IMR-90 (cell line): ENCODE results near the gene C10orf95. TPM values are rescaled to one million over a fixed set of nuclear protein-coding genes. Genes with fewer than 3 reads are reported as not detected.

Experiments used
- ATAC-seq: fragments of 200-7000 bp; cut with Tn5 transposase; 2 replicates; pipeline ENCODE4 v1.9.1; 2020; ENCODE audit warnings: low read depth, mild to moderate bottlenecking, moderate library complexity
- BruUV-seq: library from RNA; stranded (reverse); fragments of 400-500 nt; replicated peaks from 2 replicates; lab custom pipeline; 2021; lab: Mats Ljungman, UMichigan
- CTCF ChIA-PET: fragments of 300-600 bp; formaldehyde crosslinking; extraction: SDS; loops from one replicate; lab custom pipeline; 2021; ENCODE audit warnings: antibody characterized with exemption; lab: Yijun Ruan, JAX
- POLR2A ChIA-PET: fragments of 300-600 bp; sonication (Branson Sonifier 250); formaldehyde crosslinking; loops from one replicate; lab custom pipeline; 2022; ENCODE audit warnings: antibody characterized with exemption; ENCODE audit not compliant: unreplicated experiment; lab: Charles Lee
- DNase-seq: peaks from one replicate; pipeline ENCODE4 v3.0.0; 2013
- H2AFZ ChIP-seq: replicated peaks from 2 replicates; pipeline ENCODE3; 2013; ENCODE audit warnings: low read length, mild to moderate bottlenecking; ENCODE audit not compliant: poor library complexity
- H2AK5ac ChIP-seq: 2 replicates; pipeline ENCODE4 v1.6.1; 2013; ENCODE audit warnings: low read depth, low read length, inconsistent platforms
- H2AK9ac ChIP-seq: replicated peaks from 2 replicates; pipeline ENCODE3; 2013; ENCODE audit warnings: mild to moderate bottlenecking, low read depth, low read length, moderate library complexity; ENCODE audit not compliant: poor library complexity
- H2BK120ac ChIP-seq: 2 replicates; pipeline ENCODE4 v1.6.1; 2013; ENCODE audit warnings: low read depth, low read length, inconsistent platforms
- H2BK15ac ChIP-seq: 3 replicates; pipeline ENCODE4 v1.6.1; 2013; ENCODE audit warnings: low read depth, low read length, inconsistent platforms
- H2BK20ac ChIP-seq: 2 replicates; pipeline ENCODE4 v1.6.1; 2013; ENCODE audit warnings: low read depth, mild to moderate bottlenecking, inconsistent platforms, low read length, moderate library complexity
- H2BK5ac ChIP-seq: 2 replicates; pipeline ENCODE4 v1.6.1; 2013; ENCODE audit warnings: mild to moderate bottlenecking, low read depth, low read length, inconsistent platforms; ENCODE audit not compliant: poor library complexity, severe bottlenecking
- H3K14ac ChIP-seq: replicated peaks from 2 replicates; pipeline ENCODE4 v1.6.1; 2013; ENCODE audit warnings: low read depth, low read length, inconsistent platforms
- H3K18ac ChIP-seq: 2 replicates; pipeline ENCODE4 v1.6.1; 2013; ENCODE audit warnings: low read depth, low read length, control low read depth
- H3K23ac ChIP-seq: 2 replicates; pipeline ENCODE4 v1.6.1; 2013; ENCODE audit warnings: low read depth, low read length, inconsistent platforms
- H3K27ac ChIP-seq: 2 replicates; pipeline ENCODE4 v1.5.1; 2013; ENCODE audit warnings: mild to moderate bottlenecking, control low read depth, low read length; ENCODE audit not compliant: insufficient read depth
- H3K27me3 ChIP-seq: 2 replicates; pipeline ENCODE4 v1.6.1; 2013; ENCODE audit warnings: low read length; ENCODE audit not compliant: control insufficient read depth, insufficient read depth
- H3K36me3 ChIP-seq: 2 replicates; pipeline ENCODE4 v1.6.1; 2013; ENCODE audit warnings: low read length, mixed read lengths; ENCODE audit not compliant: control insufficient read depth, insufficient read depth
- H3K4ac ChIP-seq: 2 replicates; pipeline ENCODE4 v1.6.1; 2013; ENCODE audit warnings: low read depth, low read length, inconsistent platforms
- H3K4me1 ChIP-seq: 2 replicates; pipeline ENCODE4 v1.6.1; 2013; ENCODE audit warnings: low read length, mixed read lengths; ENCODE audit not compliant: control insufficient read depth, insufficient read depth
- H3K4me2 ChIP-seq: 2 replicates; pipeline ENCODE4 v1.6.1; 2013; ENCODE audit warnings: low read depth, mild to moderate bottlenecking, control low read depth, low read length, moderate library complexity
- H3K4me3 ChIP-seq: 2 replicates; pipeline ENCODE4 v1.5.1; 2013; ENCODE audit warnings: low read depth, mild to moderate bottlenecking, control low read depth, low read length, moderate library complexity; ENCODE audit not compliant: insufficient read depth
- H3K56ac ChIP-seq: 2 replicates; pipeline ENCODE4 v1.6.1; 2013; ENCODE audit warnings: low read length, inconsistent platforms; ENCODE audit not compliant: insufficient read depth; ENCODE audit errors: extremely low read depth
- H3K79me1 ChIP-seq, 2 experiments: 2 replicates each; pipeline ENCODE4 v1.6.1; 2013; ENCODE audit warnings: low read length in 2 of 2, inconsistent platforms in 1 of 2, low read depth in 1 of 2
- H3K9ac ChIP-seq: 2 replicates; pipeline ENCODE4 v1.6.1; 2013; ENCODE audit warnings: low read depth, low read length, control low read depth
- H3K9me1 ChIP-seq: 2 replicates; pipeline ENCODE4 v1.6.1; 2013; ENCODE audit warnings: low read length, inconsistent platforms; ENCODE audit not compliant: insufficient read depth
- H3K9me3 ChIP-seq: 2 replicates; pipeline ENCODE4 v1.6.1; 2013; ENCODE audit warnings: low read length; ENCODE audit not compliant: control insufficient read depth, insufficient read depth
- H4K20me1 ChIP-seq: 2 replicates; pipeline ENCODE4 v1.6.1; 2013; ENCODE audit warnings: low read length, inconsistent platforms; ENCODE audit not compliant: insufficient read depth
- H4K5ac ChIP-seq: 2 replicates; pipeline ENCODE4 v1.6.1; 2013; ENCODE audit warnings: mild to moderate bottlenecking, low read depth, low read length, control low read depth
- H4K8ac ChIP-seq, 2 experiments: 2 replicates each; pipeline ENCODE4 v1.6.1; 2013; ENCODE audit warnings: low read depth in 2 of 2, low read length in 2 of 2, control low read depth in 1 of 2, inconsistent platforms in 1 of 2
- H4K91ac ChIP-seq: 2 replicates; pipeline ENCODE4 v1.6.1; 2013; ENCODE audit warnings: low read depth, low read length, inconsistent platforms; ENCODE audit not compliant: insufficient read depth
- BHLHE40 ChIP-seq: fragments of 150-350 bp; IDR thresholded peaks from 2 replicates; pipeline ENCODE4 v1.6.1; 2016; ENCODE audit warnings: mild to moderate bottlenecking, low read depth, low read length
- CEBPB ChIP-seq: IDR thresholded peaks from 2 replicates; pipeline ENCODE4 v1.6.1; 2012; ENCODE audit warnings: low read depth, low read length, improper control_type of control experiment
- CHD1 ChIP-seq: IDR thresholded peaks from 2 replicates; pipeline ENCODE4 v1.6.1; 2012; ENCODE audit warnings: low read depth, low read length, improper control_type of control experiment
- FOS ChIP-seq: fragments of 150-350 bp; IDR thresholded peaks from 2 replicates; pipeline ENCODE4 v1.6.1; 2016; ENCODE audit warnings: low read depth, low read length
- MAFK ChIP-seq: IDR thresholded peaks from 2 replicates; pipeline ENCODE4 v1.6.1; 2012; ENCODE audit warnings: low read depth, low read length, improper control_type of control experiment
- MAZ ChIP-seq: IDR thresholded peaks from 2 replicates; pipeline ENCODE4 v1.6.1; 2012; ENCODE audit warnings: low read depth, mild to moderate bottlenecking, low read length, improper control_type of control experiment, moderate library complexity, borderline replicate concordance
- MXI1 ChIP-seq: IDR thresholded peaks from 2 replicates; pipeline ENCODE4 v1.6.1; 2012; ENCODE audit warnings: low read depth, mild to moderate bottlenecking, low read length, moderate library complexity, borderline replicate concordance
- NFE2L2 ChIP-seq: fragments of 150-350 bp; IDR thresholded peaks from 2 replicates; pipeline ENCODE4 v1.6.1; 2016; ENCODE audit warnings: low read depth, mild to moderate bottlenecking, low read length
- POLR2A ChIP-seq: IDR thresholded peaks from 2 replicates; pipeline ENCODE4 v1.6.1; 2012; ENCODE audit warnings: mild to moderate bottlenecking, low read depth, low read length
- RAD21 ChIP-seq: IDR thresholded peaks from 2 replicates; pipeline ENCODE4 v1.6.1; 2012; ENCODE audit warnings: low read length, improper control_type of control experiment
- RCOR1 ChIP-seq: IDR thresholded peaks from 2 replicates; pipeline ENCODE4 v1.6.1; 2012; ENCODE audit warnings: mild to moderate bottlenecking, low read length, improper control_type of control experiment; ENCODE audit not compliant: insufficient replicate concordance
- RFX5 ChIP-seq: IDR thresholded peaks from 2 replicates; pipeline ENCODE4 v1.8.0; 2012; ENCODE audit warnings: low read depth, mild to moderate bottlenecking, low read length, moderate library complexity
- SMC3 ChIP-seq: fragments of 150-350 bp; IDR thresholded peaks from 2 replicates; pipeline ENCODE4 v1.6.1; 2016; ENCODE audit warnings: low read depth, mild to moderate bottlenecking, antibody characterized with exemption, low read length, moderate library complexity
- USF2 ChIP-seq: fragments of 150-350 bp; IDR thresholded peaks from 2 replicates; pipeline ENCODE4 v1.6.1; 2017; ENCODE audit warnings: mild to moderate bottlenecking, antibody characterized with exemption, low read length, low read depth
- WGBS, 2 experiments: methylation state at CpG; one replicate each; pipeline versions ENCODE4 v1.1.5 to v1.1.7; 2013; ENCODE audit warnings: missing lambda C conversion rate in 2 of 2; ENCODE audit not compliant: insufficient read length in 1 of 2; ENCODE audit errors: extremely low coverage in 2 of 2; 5-methylcytosine and 5-hydroxymethylcytosine counted together
- dilution Hi-C: fragments of 300-500 bp; cut with HindIII; formaldehyde crosslinking; loops from one replicate; pipeline ENCODE4 v1.14.3; 2018; ENCODE audit warnings: low sequenced_read_pairs; ENCODE audit not compliant: unreplicated experiment
- in situ Hi-C: fragments of 300-500 bp; cut with MboI; formaldehyde crosslinking; loops from 3 replicates; pipeline ENCODE4 v1.14.3; 2019; ENCODE audit warnings: low sequenced_read_pairs, inconsistent platforms, mixed read lengths
- intact Hi-C: fragments of 100-400 bp; cut with micrococcal nuclease; formaldehyde crosslinking; loops from 2 replicates; pipeline ENCODE4 v1.10.0; 2022
- polyA plus RNA-seq, 3 experiments: library from polyadenylated mRNA; depleted of rRNA; stranded (reverse); fragments of >200 nt; gene quantifications; 2 replicates each; pipeline ENCODE4 v1.2.3, GENCODE V29; 2012; ENCODE audit warnings: low replicate concordance in 1 of 3
- total RNA-seq: library from RNA; depleted of rRNA; stranded (reverse); fragments of >200 nt; gene quantifications from 2 replicates; pipeline ENCODE4 v1.2.3, GENCODE V29; 2012
- TF ChIP-seq, protein P1 (sequence below): fragments of 150-350 bp; IDR thresholded peaks from 2 replicates; pipeline ENCODE4 v1.6.1; 2016; ENCODE audit warnings: low read depth, mild to moderate bottlenecking, low read length, moderate library complexity, borderline replicate concordance

The C10orf95 gene
- total and polyA plus RNA-seq, 2 of the 4 experiments (the other 2 are of a cell fraction), result not detected

DNA sequence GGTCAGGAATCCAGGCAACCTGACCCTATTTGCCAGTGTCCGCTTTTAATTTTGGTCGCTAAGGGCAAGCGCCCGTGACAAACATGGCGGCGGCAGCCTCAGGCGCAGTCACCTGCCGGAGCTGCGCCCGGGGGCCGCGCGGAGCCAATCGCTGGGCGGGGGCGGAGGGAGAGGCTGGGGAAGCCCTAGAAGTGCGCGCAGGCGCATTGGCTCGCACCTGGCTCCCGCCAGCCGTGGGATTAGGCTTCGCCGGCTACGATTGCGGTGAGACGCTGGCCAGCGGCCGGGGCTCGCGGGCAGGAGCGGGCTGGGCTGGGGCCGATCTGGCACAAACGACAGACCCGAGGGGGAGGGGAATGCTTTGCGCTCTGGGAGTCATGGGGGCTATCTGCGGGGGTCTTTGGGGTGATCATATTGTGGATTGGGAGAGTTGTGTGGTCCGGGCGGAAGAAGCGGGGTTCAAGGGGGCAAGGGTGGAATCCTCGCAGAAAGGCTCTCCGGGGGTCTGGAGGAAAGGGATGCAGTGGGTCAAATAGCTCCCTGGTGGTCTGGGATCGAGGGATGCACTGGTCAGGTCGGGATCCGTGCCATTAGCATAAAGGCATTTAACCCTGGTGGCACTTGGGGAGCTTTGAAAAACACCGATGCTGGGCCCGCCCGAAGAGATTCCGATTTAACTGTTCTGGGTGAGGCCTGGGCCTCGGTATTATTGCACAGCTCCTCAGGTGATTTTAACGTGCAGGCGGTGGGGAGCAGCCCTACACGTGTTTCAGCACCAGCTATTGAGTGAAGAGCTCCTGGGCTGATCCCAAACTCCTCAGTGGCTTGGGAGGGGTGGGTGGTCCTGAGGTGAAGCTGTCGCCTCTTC is 10.1 kb upstream of the C10orf95 start:
- H3K9me1 ChIP-seq, result peaks cover 6% of the 10 kb centered on the region
- peak overlapping the region; percentile 73 for H2AK9ac ChIP-seq
- DNase-seq, result peak; percentile 67
- H4K20me1 ChIP-seq, result no peaks in the 10 kb centered on the region
- peak overlapping the region; percentile 94 for H2AFZ ChIP-seq
- WGBS, 2 experiments, result 5% methylated on average over 29 of the region's 54 CpGs; no CpG with 5 or more reads in 1 of the 2 experiments
- H3K9me3 ChIP-seq, result no peaks in the 10 kb centered on the region
- H3K9ac ChIP-seq, result peak overlapping the region; percentile 34
- H3K23ac ChIP-seq, result peak overlapping the region; percentile 11; the same call in 1 of the 2 replicates
- H3K18ac ChIP-seq, result peak overlapping the region; percentile 37; the same call in 1 of the 2 replicates
- peak overlapping the region; percentile 91 to 95 for H4K8ac ChIP-seq
- intact Hi-C loops (no loop called here), in situ Hi-C loops (no loop called here), dilution Hi-C loops (no loop called here)
- BruUV-seq, result no TSS peak
- peak; percentile 99 for ATAC-seq
- H2AK5ac ChIP-seq, result no peak overlapping the region
- H2BK20ac ChIP-seq, result no peak overlapping the region
- H3K4me2 ChIP-seq, result peak overlapping the region; percentile 94
- no peak overlapping the region for H2BK5ac ChIP-seq
- peak overlapping the region; percentile 53 for H3K14ac ChIP-seq
- no peak overlapping the region for H3K56ac ChIP-seq
- no peak overlapping the region; the same call in 2 of the 3 replicates for H2BK15ac ChIP-seq
- peak overlapping the region; percentile 82; the same call in 1 of the 2 replicates for H3K4ac ChIP-seq
- peak overlapping the region; percentile 36 for H4K91ac ChIP-seq
- peaks cover 8% of the 10 kb centered on the region for H3K4me1 ChIP-seq
- H3K27ac ChIP-seq, result no peak overlapping the region
- ChIA-PET CTCF (interaction anchor here (0.6 kb wide), 1 partner anchor 17 kb away, joined by 4 read pairs; no protein-coding TSS in a partner anchor), POLR2A (no interaction called here)
- H3K27me3 ChIP-seq, result peaks cover 16% of the 10 kb centered on the region
- H4K5ac ChIP-seq, result peak overlapping the region; percentile 95
- H2BK120ac ChIP-seq, result peak overlapping the region; percentile 42
- no peaks in the 10 kb centered on the region for H3K79me1 ChIP-seq
- H3K4me3 ChIP-seq, result peak overlapping the region; percentile 58
- H3K36me3 ChIP-seq, result no peaks in the 10 kb centered on the region
- TF ChIP-seq FOS (0 out of 2 replicates have a peak, but pooled peaks have one; percentile 6), MXI1 (no peak), MAZ (peak; percentile 93; the same call in 1 of the 2 replicates), USF2 (peak; percentile 90), BHLHE40 (peak; percentile 88), SMC3 (no peak), NFE2L2 (no peak), RCOR1 (no peak), CEBPB (no peak), POLR2A (no peak), MAFK (no peak), CHD1 (no peak), RAD21 (no peak), RFX5 (no peak)
- TF ChIP-seq, protein P1, sequence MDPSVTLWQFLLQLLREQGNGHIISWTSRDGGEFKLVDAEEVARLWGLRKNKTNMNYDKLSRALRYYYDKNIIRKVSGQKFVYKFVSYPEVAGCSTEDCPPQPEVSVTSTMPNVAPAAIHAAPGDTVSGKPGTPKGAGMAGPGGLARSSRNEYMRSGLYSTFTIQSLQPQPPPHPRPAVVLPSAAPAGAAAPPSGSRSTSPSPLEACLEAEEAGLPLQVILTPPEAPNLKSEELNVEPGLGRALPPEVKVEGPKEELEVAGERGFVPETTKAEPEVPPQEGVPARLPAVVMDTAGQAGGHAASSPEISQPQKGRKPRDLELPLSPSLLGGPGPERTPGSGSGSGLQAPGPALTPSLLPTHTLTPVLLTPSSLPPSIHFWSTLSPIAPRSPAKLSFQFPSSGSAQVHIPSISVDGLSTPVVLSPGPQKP, result no peak
